ENCODE results near the gene POLL.

DNA sequence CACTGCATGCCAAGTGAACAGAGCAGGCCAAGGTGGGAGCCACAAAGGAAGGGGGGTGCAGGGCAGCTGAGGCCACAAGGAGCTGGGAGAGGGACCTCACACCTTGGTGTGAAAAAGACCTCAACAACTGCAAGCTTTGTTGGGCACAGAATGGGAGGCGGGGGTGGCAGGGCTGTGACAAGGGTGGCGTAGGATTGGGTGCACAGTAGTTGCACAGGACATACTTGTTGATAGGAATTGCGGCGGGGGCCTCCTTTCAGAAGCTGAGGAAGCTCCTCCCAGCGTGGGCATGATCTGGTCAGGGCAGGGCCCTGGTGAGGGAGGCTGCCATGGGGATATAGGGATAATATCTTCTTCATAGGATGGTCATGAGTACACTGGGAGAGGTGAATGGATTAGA lies 25.8 kb downstream of the POLL start:
- TF ChIP-seq, protein P1, sequence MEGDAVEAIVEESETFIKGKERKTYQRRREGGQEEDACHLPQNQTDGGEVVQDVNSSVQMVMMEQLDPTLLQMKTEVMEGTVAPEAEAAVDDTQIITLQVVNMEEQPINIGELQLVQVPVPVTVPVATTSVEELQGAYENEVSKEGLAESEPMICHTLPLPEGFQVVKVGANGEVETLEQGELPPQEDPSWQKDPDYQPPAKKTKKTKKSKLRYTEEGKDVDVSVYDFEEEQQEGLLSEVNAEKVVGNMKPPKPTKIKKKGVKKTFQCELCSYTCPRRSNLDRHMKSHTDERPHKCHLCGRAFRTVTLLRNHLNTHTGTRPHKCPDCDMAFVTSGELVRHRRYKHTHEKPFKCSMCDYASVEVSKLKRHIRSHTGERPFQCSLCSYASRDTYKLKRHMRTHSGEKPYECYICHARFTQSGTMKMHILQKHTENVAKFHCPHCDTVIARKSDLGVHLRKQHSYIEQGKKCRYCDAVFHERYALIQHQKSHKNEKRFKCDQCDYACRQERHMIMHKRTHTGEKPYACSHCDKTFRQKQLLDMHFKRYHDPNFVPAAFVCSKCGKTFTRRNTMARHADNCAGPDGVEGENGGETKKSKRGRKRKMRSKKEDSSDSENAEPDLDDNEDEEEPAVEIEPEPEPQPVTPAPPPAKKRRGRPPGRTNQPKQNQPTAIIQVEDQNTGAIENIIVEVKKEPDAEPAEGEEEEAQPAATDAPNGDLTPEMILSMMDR (IDR thresholded peaks at IDR 0.05; ENCODE audit: low read depth, low read length, poor library complexity, severe bottlenecking), result no peak
- no peak for TF ChIP-seq EZH2phosphoT487 (IDR thresholded peaks at IDR 0.05; ENCODE audit: borderline replicate concordance, low read length)

Measured in DOHH2 (cell line).